ENCODE data around the gene PDK2. TPM values are rescaled to one million over a fixed set of nuclear protein-coding genes. Genes with fewer than 3 reads are reported as not detected.

The PDK2 gene
- total and polyA plus RNA-seq, 9 of the 15 experiments (the other 6 are each of a cell fraction or from before 2014, with no cell fraction given) = 0.03 to 2.5 (median 1.4) TPM

GRCh38 chr17:50088952-50089825, 6.0 kb upstream of the PDK2 start:
- Histone ChIP-seq H3K27me3 (ENCODE audit: control insufficient read depth in 2 of 2, insufficient read depth in 2 of 2, low read length in 2 of 2) (peaks cover 7 to 33% of the 10 kb centered on the region in 2 experiments; a peak in 4 of 5 replicates), H3K79me2 (ENCODE audit: control insufficient read depth, insufficient read depth, low read length) (no peaks in the 10 kb centered on the region), H3K9me3 (replicated peaks; ENCODE audit: control insufficient read depth, insufficient read depth, low read depth, low read length) (no peaks in the 10 kb centered on the region), H3K9me1 (ENCODE audit: control insufficient read depth, insufficient read depth, low read length) (peaks cover 3% of the 10 kb centered on the region), H3K36me3 (ENCODE audit: control insufficient read depth, insufficient read depth, low read length) (no peaks in the 10 kb centered on the region), H3K27ac (ENCODE audit: extremely low read depth, low read depth, low read length) (no peak overlapping the region), H3K9ac (ENCODE audit: insufficient read depth in 1 of 2, low read depth in 2 of 2, low read length in 2 of 2) (no peak overlapping the region), H3K4me2 (ENCODE audit: insufficient read depth, low read length) (no peak overlapping the region), H2AFZ (ENCODE audit: low read depth, low read length) (no peak overlapping the region), H3K4me3 (no peak overlapping the region), H4K20me1 (replicated peaks; ENCODE audit: control insufficient read depth, insufficient read depth, low read length) (peaks cover 7% of the 10 kb centered on the region; the same call in 1 of the 2 replicates), H3K4me1 (replicated peaks in 1 of 2; ENCODE audit: control insufficient read depth in 2 of 2, insufficient read depth in 2 of 2, low read length in 2 of 2) (peaks cover 0 to 3% of the 10 kb centered on the region in 2 experiments; a peak in 1 of 5 replicates)
- ChIA-PET POLR2A (interaction anchor here (0.7 kb wide), 1 partner anchor 663 kb away, joined by 3 read pairs; no protein-coding TSS in a partner anchor), CTCF (ENCODE audit: low intra/inter-chr PET ratio) (interaction anchor here (0.6 kb wide), 1 partner anchor 604 kb away, joined by 3 read pairs; no protein-coding TSS in a partner anchor)
- no peak for TF ChIP-seq PYGO2 (tag; IDR thresholded peaks at IDR 0.05)
- no peak for TF ChIP-seq ZNF707 (CRISPR knock-in tag; conservative IDR thresholded peaks at IDR 0.05)
- no peak for TF ChIP-seq CHCHD3 (CRISPR knock-in tag; IDR thresholded peaks at IDR 0.05)
- no peak for TF ChIP-seq HDAC3 (IDR thresholded peaks at IDR 0.05; ENCODE audit: borderline replicate concordance, partially characterized antibody)
- TF ChIP-seq SMARCC2 (IDR thresholded peaks at IDR 0.05; ENCODE audit: low read depth) = no peak
- TF ChIP-seq ZNF277 (CRISPR knock-in tag; IDR thresholded peaks at IDR 0.05; ENCODE audit: borderline replicate concordance) = no peak
- TF ChIP-seq ZNF263 (CRISPR knock-in tag; IDR thresholded peaks at IDR 0.05; ENCODE audit: borderline replicate concordance) = peak; percentile 59; the same call in 1 of the 2 replicates
- under 1% methylated on average over 14 of the region's 25 CpGs for WGBS (ENCODE audit: insufficient coverage, low coverage, missing lambda C conversion rate)
- intact Hi-C loops (cut with micrococcal nuclease) = loop anchor here (10.0 kb wide), 1 partner anchor 204 kb away; no protein-coding TSS in a partner anchor
- FAIRE-seq (no peak), DNase-seq (ENCODE audit: extremely low read depth in 1 of 4, low spot score in 3 of 4) (no peak), ATAC-seq (no peak)
- in situ Hi-C loops (cut with MboI) = no loop called here
- BruUV-seq (replicated peaks) = no TSS peak

All from K562 (cell line).